ENCODE results near the gene IFIH1. TPM values are rescaled to one million over a fixed set of nuclear protein-coding genes. Genes with fewer than 3 reads are reported as not detected.
A peak's percentile ranks its signal among the peaks of the same experiment; 100 is the strongest.

IFIH1 gene
- total and polyA plus RNA-seq, 2 experiments from 2014 or later = 1.2 to 2.5 TPM

DNA sequence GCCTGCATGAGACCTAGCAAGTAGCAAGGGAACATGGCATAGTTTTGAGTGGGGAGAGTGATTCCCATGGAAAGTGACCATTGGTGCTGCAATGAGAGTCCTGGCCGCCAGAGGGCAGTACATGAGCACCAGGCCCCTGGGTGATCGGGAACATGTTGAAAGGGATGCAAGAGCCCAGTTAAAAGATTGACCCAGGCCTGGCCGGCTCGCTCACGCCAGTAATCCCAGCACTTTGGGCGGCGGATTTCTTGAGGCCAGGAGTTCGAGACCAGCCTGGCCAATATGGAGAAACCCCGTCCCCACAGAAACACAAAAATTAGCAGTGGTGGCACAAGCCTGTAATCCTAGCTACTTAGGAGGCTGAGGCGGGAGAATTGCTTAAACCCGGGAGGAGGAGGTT is 97.4 kb downstream of the IFIH1 start (continued):
- TF ChIP-seq, protein P1, sequence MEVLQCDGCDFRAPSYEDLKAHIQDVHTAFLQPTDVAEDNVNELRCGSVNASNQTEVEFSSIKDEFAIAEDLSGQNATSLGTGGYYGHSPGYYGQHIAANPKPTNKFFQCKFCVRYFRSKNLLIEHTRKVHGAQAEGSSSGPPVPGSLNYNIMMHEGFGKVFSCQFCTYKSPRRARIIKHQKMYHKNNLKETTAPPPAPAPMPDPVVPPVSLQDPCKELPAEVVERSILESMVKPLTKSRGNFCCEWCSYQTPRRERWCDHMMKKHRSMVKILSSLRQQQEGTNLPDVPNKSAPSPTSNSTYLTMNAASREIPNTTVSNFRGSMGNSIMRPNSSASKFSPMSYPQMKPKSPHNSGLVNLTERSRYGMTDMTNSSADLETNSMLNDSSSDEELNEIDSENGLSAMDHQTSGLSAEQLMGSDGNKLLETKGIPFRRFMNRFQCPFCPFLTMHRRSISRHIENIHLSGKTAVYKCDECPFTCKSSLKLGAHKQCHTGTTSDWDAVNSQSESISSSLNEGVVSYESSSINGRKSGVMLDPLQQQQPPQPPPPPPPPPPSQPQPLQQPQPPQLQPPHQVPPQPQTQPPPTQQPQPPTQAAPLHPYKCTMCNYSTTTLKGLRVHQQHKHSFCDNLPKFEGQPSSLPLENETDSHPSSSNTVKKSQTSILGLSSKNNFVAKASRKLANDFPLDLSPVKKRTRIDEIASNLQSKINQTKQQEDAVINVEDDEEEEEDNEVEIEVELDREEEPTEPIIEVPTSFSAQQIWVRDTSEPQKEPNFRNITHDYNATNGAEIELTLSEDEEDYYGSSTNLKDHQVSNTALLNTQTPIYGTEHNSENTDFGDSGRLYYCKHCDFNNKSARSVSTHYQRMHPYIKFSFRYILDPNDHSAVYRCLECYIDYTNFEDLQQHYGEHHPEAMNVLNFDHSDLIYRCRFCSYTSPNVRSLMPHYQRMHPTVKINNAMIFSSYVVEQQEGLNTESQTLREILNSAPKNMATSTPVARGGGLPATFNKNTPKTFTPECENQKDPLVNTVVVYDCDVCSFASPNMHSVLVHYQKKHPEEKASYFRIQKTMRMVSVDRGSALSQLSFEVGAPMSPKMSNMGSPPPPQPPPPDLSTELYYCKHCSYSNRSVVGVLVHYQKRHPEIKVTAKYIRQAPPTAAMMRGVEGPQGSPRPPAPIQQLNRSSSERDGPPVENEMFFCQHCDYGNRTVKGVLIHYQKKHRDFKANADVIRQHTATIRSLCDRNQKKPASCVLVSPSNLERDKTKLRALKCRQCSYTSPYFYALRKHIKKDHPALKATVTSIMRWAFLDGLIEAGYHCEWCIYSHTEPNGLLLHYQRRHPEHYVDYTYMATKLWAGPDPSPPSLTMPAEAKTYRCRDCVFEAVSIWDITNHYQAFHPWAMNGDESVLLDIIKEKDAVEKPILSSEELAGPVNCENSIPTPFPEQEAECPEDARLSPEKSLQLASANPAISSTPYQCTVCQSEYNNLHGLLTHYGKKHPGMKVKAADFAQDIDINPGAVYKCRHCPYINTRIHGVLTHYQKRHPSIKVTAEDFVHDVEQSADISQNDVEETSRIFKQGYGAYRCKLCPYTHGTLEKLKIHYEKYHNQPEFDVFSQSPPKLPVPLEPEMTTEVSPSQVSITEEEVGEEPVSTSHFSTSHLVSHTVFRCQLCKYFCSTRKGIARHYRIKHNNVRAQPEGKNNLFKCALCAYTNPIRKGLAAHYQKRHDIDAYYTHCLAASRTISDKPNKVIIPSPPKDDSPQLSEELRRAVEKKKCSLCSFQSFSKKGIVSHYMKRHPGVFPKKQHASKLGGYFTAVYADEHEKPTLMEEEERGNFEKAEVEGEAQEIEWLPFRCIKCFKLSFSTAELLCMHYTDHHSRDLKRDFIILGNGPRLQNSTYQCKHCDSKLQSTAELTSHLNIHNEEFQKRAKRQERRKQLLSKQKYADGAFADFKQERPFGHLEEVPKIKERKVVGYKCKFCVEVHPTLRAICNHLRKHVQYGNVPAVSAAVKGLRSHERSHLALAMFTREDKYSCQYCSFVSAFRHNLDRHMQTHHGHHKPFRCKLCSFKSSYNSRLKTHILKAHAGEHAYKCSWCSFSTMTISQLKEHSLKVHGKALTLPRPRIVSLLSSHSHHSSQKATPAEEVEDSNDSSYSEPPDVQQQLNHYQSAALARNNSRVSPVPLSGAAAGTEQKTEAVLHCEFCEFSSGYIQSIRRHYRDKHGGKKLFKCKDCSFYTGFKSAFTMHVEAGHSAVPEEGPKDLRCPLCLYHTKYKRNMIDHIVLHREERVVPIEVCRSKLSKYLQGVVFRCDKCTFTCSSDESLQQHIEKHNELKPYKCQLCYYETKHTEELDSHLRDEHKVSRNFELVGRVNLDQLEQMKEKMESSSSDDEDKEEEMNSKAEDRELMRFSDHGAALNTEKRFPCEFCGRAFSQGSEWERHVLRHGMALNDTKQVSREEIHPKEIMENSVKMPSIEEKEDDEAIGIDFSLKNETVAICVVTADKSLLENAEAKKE (CRISPR knock-in tag; IDR thresholded peaks at IDR 0.05) = 0 out of 2 replicates have a peak, but pooled peaks have one; percentile 10
- 0 out of 2 replicates have a peak, but pooled peaks have one; percentile 2 for TF ChIP-seq ZNF331 (CRISPR knock-in tag; IDR thresholded peaks at IDR 0.05; ENCODE audit: low read depth)

DNA sequence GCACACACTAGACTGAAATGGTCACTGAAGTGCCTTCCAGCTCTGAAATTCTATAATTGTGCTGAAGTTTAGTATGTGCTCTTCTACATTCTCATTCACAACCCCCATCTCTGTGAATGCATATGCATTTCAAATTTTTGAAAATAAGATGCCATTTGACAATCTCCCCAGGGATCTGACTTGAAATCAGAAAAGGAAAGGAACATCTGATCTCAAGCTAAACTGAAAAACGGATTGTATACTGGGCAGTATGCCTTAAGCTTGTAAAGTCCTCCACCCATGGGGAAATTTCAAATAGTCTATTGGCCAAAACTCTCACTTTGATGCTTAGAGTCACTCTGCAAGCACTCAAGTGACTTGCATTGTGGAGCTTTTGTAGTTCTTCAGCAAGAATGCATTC is 98.1 kb downstream of the IFIH1 start:
- Histone ChIP-seq H2AFZ (no peak overlapping the region), H3K27me3 (ENCODE audit: insufficient read depth) (no peaks in the 10 kb centered on the region), H3K4me3 (no peak overlapping the region), H3K9me2 (ENCODE audit: insufficient read depth) (no peaks in the 10 kb centered on the region), H3K4me1 (ENCODE audit: insufficient read depth) (peaks cover under 1% of the 10 kb centered on the region; the same call in 1 of the 2 replicates), H4K20me1 (replicated peaks; ENCODE audit: insufficient read depth) (no peaks in the 10 kb centered on the region), H3K27ac (ENCODE audit: low read depth) (no peak overlapping the region), H3F3A (replicated peaks; ENCODE audit: low read depth) (no peaks in the 10 kb centered on the region), H3K36me3 (ENCODE audit: insufficient read depth) (no peaks in the 10 kb centered on the region), H3K4me2 (no peak overlapping the region), H3K79me2 (replicated peaks; ENCODE audit: insufficient read depth) (no peaks in the 10 kb centered on the region)
- DNase-seq (ENCODE audit: low spot score) = no peak
- peaks cover 4% of the 10 kb centered on the region for H3K27me3 Mint-ChIP-seq (ENCODE audit: insufficient read depth, low read depth, poor library complexity)
- H3K36me3 Mint-ChIP-seq (ENCODE audit: low read depth) = no peaks in the 10 kb centered on the region
- H3K4me1 Mint-ChIP-seq = peaks cover 16% of the 10 kb centered on the region
- no peak for ATAC-seq
- H3K9me3 Mint-ChIP-seq = no peaks in the 10 kb centered on the region
- no peak overlapping the region for H3K4me3 Mint-ChIP-seq
- H3K27ac Mint-ChIP-seq = no peak overlapping the region
- TF ChIP-seq POLR2AphosphoS5 (IDR thresholded peaks at IDR 0.05; ENCODE audit: low read depth) (no peak), EZH2phosphoT487 (IDR thresholded peaks at IDR 0.05; ENCODE audit: unreplicated experiment) (no peak), STAT1 (IDR thresholded peaks at IDR 0.05; ENCODE audit: unreplicated experiment) (no peak), ZNF331 (CRISPR knock-in tag; IDR thresholded peaks at IDR 0.05; ENCODE audit: low read depth) (no peak), JUNB (IDR thresholded peaks at IDR 0.05; ENCODE audit: unreplicated experiment) (no peak)
- TF ChIP-seq, protein P1 (CRISPR knock-in tag; IDR thresholded peaks at IDR 0.05) = no peak

All from GM23338 (cell line).